G401.6 (cell line): ENCODE data around the gene MEF2C.
"Not testable (repeated sequence)": the region's sequence is repeated elsewhere in the genome, so short reads cannot be mapped to it uniquely, and the experiment has no call there.

Source experiments
- FAIRE-seq: peaks from 2 replicates; lab custom pipeline; 2012; peaks lifted over from hg19 to GRCh38; lab: Jason Lieb, UNC

The MEF2C gene

GRCh38 chr5:88798933-88799332 lies 84.1 kb downstream of the MEF2C start:
- not testable (repeated sequence) for FAIRE-seq

- FAIRE-seq = not testable (repeated sequence)
These were observed 89.2 kb downstream of the MEF2C start for GRCh38 chr5:88793797-88794196.

GRCh38 chr5:88792144-88792840 lies 90.7 kb downstream of the MEF2C start:
- no peak for FAIRE-seq

GRCh38 chr5:88787856-88788255 lies 95.1 kb downstream of the MEF2C start:
- FAIRE-seq = no peak

GRCh38 chr5:88786789-88787188 lies 96.2 kb downstream of the MEF2C start:
- FAIRE-seq = no peak

- FAIRE-seq = peak; percentile 19
These were observed 97.0 kb downstream of the MEF2C start for GRCh38 chr5:88785746-88786565.

- FAIRE-seq = no peak
These were observed 100.4 kb downstream of the MEF2C start for GRCh38 chr5:88782571-88782970.

GRCh38 chr5:88780736-88781135 lies 102.2 kb downstream of the MEF2C start:
- FAIRE-seq = no peak

- FAIRE-seq = no peak
These were observed 104.2 kb downstream of the MEF2C start for GRCh38 chr5:88778736-88779135.

- FAIRE-seq = no peak
These were observed 106.3 kb downstream of the MEF2C start for GRCh38 chr5:88776692-88777091.

- no peak for FAIRE-seq
These were observed 110.2 kb downstream of the MEF2C start for GRCh38 chr5:88772831-88773230.

- FAIRE-seq = no peak
These were observed 110.9 kb downstream of the MEF2C start for GRCh38 chr5:88772047-88772446.

- no peak for FAIRE-seq
These were observed 112.4 kb downstream of the MEF2C start for GRCh38 chr5:88770276-88771257.

GRCh38 chr5:88769165-88769564 lies 113.8 kb downstream of the MEF2C start:
- FAIRE-seq = no peak

- FAIRE-seq = no peak
These were observed 114.6 kb downstream of the MEF2C start for GRCh38 chr5:88768411-88768810.

- no peak for FAIRE-seq
These were observed 117.2 kb downstream of the MEF2C start for GRCh38 chr5:88765798-88766197.

GRCh38 chr5:88765171-88765570 lies 117.8 kb downstream of the MEF2C start:
- FAIRE-seq = no peak

- no peak for FAIRE-seq
These were observed 121.0 kb downstream of the MEF2C start for GRCh38 chr5:88761939-88762338.

GRCh38 chr5:88761269-88761850 lies 121.6 kb downstream of the MEF2C start:
- no peak for FAIRE-seq

- FAIRE-seq = no peak
These were observed 122.5 kb downstream of the MEF2C start for GRCh38 chr5:88760527-88760926.

GRCh38 chr5:88758591-88758990 lies 124.4 kb downstream of the MEF2C start:
- no peak for FAIRE-seq

GRCh38 chr5:88758184-88758583 lies 124.8 kb downstream of the MEF2C start:
- FAIRE-seq = no peak
